ENCODE results near the gene CCDC171.

- TF ChIP-seq CTCF (IDR thresholded peaks at IDR 0.05), result no peak
- no peak for TF ChIP-seq ZFX (IDR thresholded peaks at IDR 0.05; ENCODE audit: borderline replicate concordance)
Measured at GRCh38 chr9:16001856-16002255, 449.0 kb downstream of the CCDC171 start.

Measured in 22Rv1 (cell line).